ENCODE data around the gene PRX. TPM values are rescaled to one million over a fixed set of nuclear protein-coding genes. Genes with fewer than 3 reads are reported as not detected.

The PRX gene
- total and polyA plus RNA-seq, 2 donors from 2014 or later, result 4.5 to 12.6 TPM

- DNase-seq, result no peak
- intact Hi-C loops (cut with DNase I), result no loop called here
- H3K36me3 ChIP-seq (ENCODE audit: control insufficient read depth in 2 of 3, insufficient read depth in 3 of 3, low read length in 3 of 3), result peaks cover 5 to 15% (median 9%) of the 10 kb centered on the region in 3 donors
- no peaks in the 10 kb centered on the region for H3K27me3 ChIP-seq (ENCODE audit: control insufficient read depth, insufficient read depth, low read length)
- H3K9ac ChIP-seq (ENCODE audit: low read length in 3 of 3), result no peak overlapping the region
- no peaks in the 10 kb centered on the region for H3K4me1 ChIP-seq (ENCODE audit: control insufficient read depth in 2 of 3, insufficient read depth in 2 of 3, low read depth in 1 of 3, low read length in 3 of 3)
- FAIRE-seq, result no peak
- no peak for TF ChIP-seq CTCF (IDR thresholded peaks at IDR 0.05; ENCODE audit: borderline replicate concordance, extremely low read depth, insufficient read depth)
- no peaks in the 10 kb centered on the region for H3K9me3 ChIP-seq (ENCODE audit: control insufficient read depth in 2 of 3, insufficient read depth in 1 of 3, low read length in 3 of 3)
- H3K4me3 ChIP-seq (ENCODE audit: low read length in 3 of 3), result no peak overlapping the region
- no peak overlapping the region for H3K27ac ChIP-seq (ENCODE audit: low read depth in 2 of 2, low read length in 2 of 2)
Observed at GRCh38 chr19:40377876-40378385, 35.2 kb downstream of the PRX start.

GRCh38 chr19:40376286-40376862 lies 36.8 kb downstream of the PRX start:
- H3K4me1 ChIP-seq (ENCODE audit: control insufficient read depth in 2 of 3, insufficient read depth in 2 of 3, low read depth in 1 of 3, low read length in 3 of 3), result no peaks in the 10 kb centered on the region
- no peak for TF ChIP-seq CTCF (IDR thresholded peaks at IDR 0.05; ENCODE audit: borderline replicate concordance, extremely low read depth, insufficient read depth)
- H3K4me3 ChIP-seq (ENCODE audit: low read length in 3 of 3), result no peak overlapping the region
- DNase-seq (no peak), FAIRE-seq (no peak)
- no peaks in the 10 kb centered on the region for H3K27me3 ChIP-seq (ENCODE audit: control insufficient read depth, insufficient read depth, low read length)
- intact Hi-C loops (cut with DNase I), result no loop called here
- H3K9ac ChIP-seq (ENCODE audit: low read length in 3 of 3), result no peak overlapping the region
- H3K36me3 ChIP-seq (ENCODE audit: control insufficient read depth in 2 of 3, insufficient read depth in 3 of 3, low read length in 3 of 3), result peaks cover 9 to 27% (median 12%) of the 10 kb centered on the region in 3 donors
- H3K9me3 ChIP-seq (ENCODE audit: control insufficient read depth in 2 of 3, insufficient read depth in 1 of 3, low read length in 3 of 3), result no peaks in the 10 kb centered on the region
- no peak overlapping the region for H3K27ac ChIP-seq (ENCODE audit: low read depth in 2 of 2, low read length in 2 of 2)

GRCh38 chr19:40374084-40374483 lies 39.1 kb downstream of the PRX start:
- peaks cover 9 to 27% (median 12%) of the 10 kb centered on the region in 3 donors for H3K36me3 ChIP-seq (ENCODE audit: control insufficient read depth in 2 of 3, insufficient read depth in 3 of 3, low read length in 3 of 3)
- no peak for FAIRE-seq

More at GRCh38 chr19:40374084-40374483, 39.1 kb downstream of the PRX start:
- Histone ChIP-seq H3K9me3 (ENCODE audit: control insufficient read depth in 2 of 3, insufficient read depth in 1 of 3, low read length in 3 of 3) (no peaks in the 10 kb centered on the region), H3K27ac (ENCODE audit: low read depth in 2 of 2, low read length in 2 of 2) (no peak overlapping the region), H3K27me3 (ENCODE audit: control insufficient read depth, insufficient read depth, low read length) (no peaks in the 10 kb centered on the region), H3K4me3 (ENCODE audit: low read length in 3 of 3) (no peak overlapping the region), H3K4me1 (ENCODE audit: control insufficient read depth in 2 of 3, insufficient read depth in 2 of 3, low read depth in 1 of 3, low read length in 3 of 3) (no peaks in the 10 kb centered on the region), H3K9ac (ENCODE audit: low read length in 3 of 3) (no peak overlapping the region)
- intact Hi-C loops (cut with DNase I), result no loop called here
- no peak for DNase-seq
- TF ChIP-seq CTCF (IDR thresholded peaks at IDR 0.05; ENCODE audit: borderline replicate concordance, extremely low read depth, insufficient read depth), result no peak
